ENCODE measurements around the gene LPIN3.

LPIN3 gene

DNA sequence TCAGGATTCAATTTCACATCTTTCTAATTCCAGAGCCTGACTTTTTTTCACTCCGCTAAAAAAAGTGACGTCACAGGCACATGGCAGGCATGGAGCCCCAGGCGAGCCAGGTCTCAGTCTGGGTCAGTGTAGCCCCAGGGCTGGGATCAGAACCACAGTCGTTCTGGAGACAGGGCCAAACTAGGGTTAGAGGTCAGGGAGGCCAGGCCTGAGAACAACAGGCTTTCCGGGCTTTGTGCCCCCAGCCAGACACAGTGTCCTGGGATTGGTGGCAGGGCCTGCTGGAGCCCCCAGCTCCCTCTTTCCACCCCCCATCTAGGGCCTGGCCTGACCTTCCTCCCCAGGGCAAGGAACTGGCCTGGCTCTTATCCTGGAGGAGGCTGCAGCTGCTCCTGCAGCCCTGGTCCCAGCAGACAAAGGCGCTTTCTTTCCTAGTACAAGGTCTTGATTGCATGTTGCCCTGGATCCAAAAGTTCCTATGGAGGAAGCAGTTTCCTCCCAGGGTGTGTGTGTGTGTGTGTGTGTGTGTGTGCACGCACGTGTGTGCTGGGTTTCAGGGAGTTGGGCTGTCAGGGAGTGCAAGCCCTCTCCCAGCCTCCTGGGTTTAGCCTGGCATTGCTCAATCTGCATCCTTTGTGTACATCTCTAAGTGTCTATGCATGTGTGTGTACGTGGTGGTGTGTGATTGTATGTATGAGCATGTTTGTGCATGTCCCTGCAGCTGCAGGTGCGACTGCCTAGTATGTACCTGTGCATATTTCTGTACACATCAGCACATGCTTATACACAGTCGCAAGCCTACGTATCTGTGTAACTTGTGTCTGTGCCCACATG, 52.5 kb downstream of the LPIN3 start:
- no peak for DNase-seq (ENCODE audit: low spot score)
- peak; percentile 53 for FAIRE-seq

DNA sequence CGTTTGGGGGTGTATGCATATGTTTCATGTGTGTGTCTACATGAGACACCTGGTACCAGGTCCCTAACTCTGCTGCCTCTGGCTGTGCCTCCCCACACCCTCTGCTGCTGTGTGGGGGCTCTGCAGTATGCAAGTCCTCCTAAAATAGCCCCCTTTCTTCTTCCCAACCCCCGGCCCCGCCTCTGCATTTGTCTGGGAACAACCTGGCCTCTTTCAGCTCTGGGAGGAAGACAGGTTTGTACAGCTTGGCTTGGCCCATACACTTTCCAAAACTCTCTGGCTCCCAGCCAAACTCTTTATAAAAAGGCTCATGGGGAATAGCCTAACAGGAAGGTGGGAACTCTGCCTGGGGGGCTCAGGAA, 53.1 kb downstream of the LPIN3 start:
- DNase-seq (ENCODE audit: low spot score) (no peak), FAIRE-seq (no peak)

DNA sequence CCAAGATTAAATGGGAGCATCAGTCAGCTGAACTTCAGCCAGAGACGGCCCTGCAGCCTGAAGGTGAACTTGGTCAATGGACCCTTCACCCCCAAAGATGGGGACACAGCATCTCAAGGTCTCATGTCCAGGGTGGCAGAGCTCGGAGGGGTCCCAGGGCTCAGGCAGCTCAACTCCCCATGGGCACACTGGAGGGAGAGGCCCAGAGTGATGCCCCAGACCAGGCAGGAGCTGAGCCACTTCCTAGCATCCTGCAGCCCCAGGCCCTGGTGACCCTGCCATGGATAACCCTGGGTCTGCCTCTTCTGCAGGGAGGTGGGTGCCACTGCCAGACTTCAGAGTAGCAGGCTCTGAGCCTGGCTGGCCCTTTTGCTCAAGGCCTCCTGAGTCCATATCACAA, 53.5 kb downstream of the LPIN3 start:
- FAIRE-seq (no peak), DNase-seq (ENCODE audit: low spot score) (no peak)

DNA sequence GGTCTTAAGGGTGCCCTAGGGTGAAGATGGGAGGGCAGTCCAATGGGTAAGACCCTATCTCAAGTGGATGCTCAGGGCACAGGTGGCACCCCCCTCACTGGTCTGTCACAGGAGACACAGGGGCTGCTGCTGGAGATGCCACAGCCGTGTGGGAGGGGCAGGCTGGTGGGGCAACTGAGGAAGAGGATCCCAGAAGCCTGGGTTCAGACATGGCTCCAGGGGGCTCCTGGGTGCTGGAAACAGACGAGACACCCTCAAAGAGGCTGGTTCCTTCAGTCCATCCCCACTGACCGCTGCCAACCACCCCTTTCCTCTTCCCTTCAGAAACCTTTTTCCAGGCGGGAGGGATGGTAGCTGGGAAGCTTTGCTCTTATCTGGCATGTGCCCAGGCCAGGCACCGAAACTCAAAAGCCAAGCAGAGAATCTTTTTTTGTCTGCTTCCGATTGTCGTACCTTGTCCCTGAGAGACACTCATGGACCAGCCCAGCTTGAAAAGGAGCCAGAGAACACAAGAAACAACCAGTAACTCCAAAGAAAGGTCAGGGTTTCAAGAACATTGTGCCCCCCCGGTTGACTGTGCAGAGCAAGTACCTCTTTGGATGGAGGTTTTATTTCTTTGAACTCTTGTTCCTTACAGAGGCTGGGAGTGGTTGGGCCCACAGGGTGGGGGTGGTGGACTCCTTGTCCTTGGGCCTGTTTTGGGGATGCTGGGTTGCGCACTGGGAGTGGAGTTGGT, 54.5 kb downstream of the LPIN3 start:
- no peak for FAIRE-seq
- DNase-seq (ENCODE audit: low spot score): no peak

DNA sequence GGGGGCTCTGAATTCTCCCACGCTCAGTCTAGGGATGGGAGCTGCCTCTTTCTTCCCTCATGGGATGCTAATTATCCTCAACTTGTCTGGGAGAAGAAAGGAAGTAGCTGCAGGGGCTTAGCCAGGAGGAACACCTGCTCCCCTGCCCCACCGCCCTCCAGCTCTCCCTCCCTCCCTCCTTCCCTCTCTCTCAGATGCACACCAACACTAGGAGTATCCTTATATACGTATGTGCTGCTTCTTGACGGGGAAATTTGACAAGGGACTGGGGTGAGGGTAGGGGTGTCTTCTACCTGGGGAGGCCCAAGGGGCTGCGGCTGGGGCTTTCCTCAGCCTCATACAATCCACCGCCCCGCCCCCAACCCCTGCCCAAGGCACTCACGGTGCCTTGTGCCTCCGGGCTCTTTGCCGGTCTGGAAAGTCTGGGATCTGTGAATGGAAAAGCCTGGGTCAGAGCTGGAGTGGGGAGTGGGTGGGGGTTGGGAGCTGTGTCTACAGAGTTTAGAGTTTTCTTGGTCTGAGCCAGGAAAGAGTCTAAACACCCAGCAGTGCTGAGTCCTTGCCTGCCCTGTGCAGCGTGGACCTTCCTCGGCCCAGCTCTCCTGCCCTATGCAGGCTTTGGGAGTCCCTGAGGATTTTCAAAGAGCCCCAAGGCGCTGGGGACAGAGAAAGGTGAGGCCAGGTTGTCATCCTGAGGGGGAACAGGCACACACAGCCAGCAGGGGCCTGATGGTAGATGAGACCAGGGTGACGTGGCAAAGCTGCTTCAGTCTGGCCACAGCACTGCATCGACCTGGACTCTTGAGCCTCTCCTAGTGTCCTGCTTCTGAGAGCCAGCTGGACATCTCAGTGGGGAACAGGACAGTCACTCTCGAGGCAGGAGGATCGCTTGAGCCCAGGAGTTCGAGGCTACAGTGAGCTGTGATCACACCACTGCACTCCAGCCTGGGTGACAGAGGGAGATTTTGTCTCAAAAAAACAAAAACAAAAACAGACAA, 55.3 kb downstream of the LPIN3 start:
- FAIRE-seq (no peak), DNase-seq (ENCODE audit: low spot score) (no peak)

DNA sequence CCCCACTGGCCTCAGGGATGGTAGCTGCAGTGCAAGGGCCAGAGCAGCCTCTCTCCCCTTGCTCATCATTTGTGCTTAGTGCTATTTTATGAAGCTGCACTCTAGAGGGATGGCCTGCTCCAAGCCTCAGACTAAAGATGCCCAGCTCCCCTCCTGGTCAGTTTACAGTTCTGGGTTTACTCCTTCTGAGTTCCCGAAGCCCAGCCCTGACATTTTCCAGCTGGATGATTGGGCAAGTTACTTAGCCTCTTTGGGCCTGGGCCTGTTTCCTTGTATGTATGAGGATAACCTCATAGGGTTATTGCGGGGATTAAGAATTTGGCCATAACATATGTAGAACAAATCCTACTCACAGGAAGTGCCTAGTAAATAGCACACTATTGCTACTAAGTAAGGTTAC, 57.8 kb downstream of the LPIN3 start:
- FAIRE-seq: no peak
- DNase-seq (ENCODE audit: low spot score): no peak

DNA sequence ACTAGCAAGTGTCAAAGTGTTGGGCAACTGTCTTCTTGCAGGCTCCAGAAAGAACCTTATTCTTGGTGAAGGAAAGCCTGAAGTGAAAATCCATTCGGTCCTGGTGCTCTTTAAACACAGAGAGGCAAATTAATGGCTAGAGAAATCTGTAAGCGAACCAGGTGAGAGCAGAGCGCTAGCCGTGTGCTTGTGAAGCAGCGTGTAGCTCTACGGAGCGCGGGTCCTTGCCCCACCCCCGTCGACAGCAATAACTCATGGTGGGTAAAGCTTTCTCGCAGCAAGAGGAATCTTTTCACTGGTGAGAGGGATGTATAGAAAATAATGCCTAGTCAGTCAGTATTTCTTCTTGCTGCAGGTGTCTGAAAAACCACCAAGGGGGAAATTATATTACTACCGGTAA, 63.0 kb downstream of the LPIN3 start:
- DNase-seq (ENCODE audit: low spot score) (no peak), FAIRE-seq (no peak)

DNA sequence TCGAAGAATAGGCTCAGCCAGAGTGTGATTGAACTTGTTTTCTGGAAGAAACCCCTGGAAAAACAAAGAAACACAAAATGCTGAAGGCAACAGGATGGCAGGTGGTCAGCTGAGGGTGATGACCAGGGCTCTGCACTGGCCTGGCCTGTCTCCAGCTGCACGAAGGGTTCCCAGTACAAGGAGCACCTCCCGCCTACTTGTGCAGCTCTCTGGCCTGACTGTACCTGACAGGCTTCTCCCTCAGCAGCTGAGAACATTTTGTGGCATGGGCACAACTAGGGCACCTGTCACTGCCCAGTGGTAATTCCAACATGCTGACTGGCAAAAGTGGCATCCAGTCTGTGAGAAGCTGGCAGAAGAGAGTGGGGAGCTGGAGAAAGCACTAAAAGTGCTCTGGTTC, 64.8 kb downstream of the LPIN3 start:
- FAIRE-seq (no peak), DNase-seq (ENCODE audit: low spot score) (no peak)

DNA sequence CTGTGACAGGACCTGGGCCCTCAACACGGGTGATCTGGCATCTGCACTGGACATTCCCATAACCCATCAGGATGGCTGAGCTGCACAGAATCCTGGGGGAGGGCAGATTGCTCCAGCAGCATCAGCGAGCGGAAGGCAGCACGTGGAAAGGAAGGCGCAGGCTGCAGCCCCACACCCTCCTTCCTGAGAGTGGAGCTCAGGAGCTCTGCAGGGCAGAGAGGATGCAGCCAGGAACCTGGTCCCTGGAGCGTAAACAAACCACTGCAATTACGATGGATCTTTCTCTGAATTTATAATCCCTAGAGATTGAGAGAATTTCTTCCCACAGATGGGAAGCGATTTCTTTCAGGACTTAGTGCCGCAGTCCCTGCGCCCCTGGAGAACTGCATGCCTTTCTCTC, 65.7 kb downstream of the LPIN3 start:
- no peak for FAIRE-seq
- DNase-seq (ENCODE audit: low spot score): no peak

DNA sequence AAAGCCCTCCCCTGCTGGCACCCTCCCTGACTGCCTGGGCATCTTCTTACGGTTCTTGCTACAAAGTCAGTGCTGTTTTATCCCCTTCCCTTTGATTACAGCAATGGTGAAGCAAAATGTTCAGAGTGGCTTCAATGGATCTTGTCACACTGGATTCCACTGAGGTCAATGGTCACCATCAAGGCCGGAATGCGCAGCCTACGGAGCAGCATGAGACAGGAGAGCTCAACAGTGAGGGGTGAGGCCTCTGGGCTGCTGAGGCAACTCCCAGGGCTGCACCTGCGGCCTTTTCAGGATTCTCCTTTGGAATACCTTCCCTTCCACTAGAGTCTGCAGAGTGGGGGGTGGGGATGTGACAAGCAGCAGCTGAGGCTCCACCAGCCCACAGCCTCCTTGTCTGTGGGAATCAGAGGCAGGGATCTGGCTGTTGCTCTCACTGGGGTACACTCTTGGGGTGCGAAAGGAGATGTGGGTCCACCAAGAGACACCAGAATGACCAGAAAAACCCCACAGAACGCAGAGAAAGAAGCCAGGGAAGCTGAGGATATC, 66.3 kb downstream of the LPIN3 start:
- FAIRE-seq: no peak

DNA sequence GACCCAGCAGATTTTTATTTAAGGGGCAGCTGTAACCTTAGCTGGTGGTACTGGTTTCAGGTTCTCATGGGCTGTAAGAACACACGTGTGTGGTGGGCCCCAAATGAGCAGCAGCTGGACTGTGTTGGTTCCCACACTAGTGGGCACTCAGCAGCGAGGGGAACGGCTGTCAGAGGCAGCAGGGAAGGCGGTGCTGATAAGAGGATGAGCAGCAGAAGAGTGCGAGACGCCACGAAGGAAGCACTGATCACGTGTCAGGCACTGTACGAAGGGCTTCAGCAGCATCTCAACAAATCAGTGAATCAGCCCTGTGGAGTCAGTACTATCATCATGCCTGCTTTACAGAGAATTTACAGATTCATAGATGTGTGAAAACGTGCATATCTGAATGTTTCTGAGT, 67.0 kb downstream of the LPIN3 start:
- DNase-seq (ENCODE audit: low spot score) (no peak), FAIRE-seq (no peak)

More for the DNA sequence above, 66.3 kb downstream of the LPIN3 start:
- no peak for DNase-seq (ENCODE audit: low spot score)

DNA sequence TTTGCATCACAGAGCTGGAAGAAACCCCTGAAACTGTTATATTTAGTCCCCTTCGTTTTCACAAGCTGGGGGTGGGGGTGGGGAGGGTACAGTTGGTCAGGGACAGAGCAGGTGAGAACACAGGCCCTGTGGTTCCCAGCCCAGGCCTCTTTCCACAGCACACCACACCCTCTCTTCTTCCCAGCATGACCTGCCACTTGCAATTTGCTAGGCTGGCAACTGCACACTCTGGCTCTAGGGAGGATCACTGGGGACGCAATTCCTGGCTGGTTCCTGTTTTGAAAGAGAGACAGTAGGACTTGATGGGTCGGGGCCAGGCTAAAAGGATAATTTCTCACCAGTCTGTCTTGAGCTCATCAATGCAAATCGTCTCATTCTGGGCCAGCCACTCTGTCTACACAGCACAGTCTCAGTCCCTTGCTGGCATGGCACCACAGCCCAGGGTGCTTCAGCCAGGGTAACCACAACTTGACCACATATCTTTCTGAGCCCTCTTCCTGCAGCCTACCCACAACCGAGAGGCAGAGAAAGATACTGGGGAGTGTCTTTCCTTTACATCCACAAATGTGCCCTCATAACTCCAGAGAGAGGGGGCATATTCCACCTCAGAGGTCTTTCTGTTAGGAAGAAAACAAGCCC, 67.7 kb downstream of the LPIN3 start:
- DNase-seq (ENCODE audit: low spot score) (no peak), FAIRE-seq (no peak)

DNA sequence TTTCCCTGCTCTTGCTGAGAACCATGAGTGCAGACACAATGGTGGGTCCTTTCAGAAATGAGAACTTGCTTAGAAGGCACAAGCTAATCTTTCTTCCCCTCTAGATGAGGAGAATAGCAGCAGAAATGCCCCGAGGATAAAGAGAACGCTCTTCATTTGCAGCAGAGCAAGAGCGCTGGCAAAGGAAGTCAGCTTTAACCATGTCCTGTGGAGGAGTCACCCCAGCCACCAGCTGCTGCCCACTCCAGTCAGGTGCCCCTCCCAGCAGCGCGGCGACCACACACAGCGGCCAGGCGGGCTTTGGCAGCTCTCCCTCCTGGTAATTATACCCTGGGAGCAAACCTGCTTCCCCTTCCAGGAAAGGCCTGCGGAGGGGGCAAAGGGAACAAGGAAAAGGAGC, 68.4 kb downstream of the LPIN3 start:
- FAIRE-seq (no peak), DNase-seq (ENCODE audit: low spot score) (no peak)
